Osteoblast (primary cell): ENCODE results near the gene NELFB. TPM values are rescaled to one million over a fixed set of nuclear protein-coding genes. Genes with fewer than 3 reads are reported as not detected.

ENCODE experiments used
- DNase-seq: peaks from one replicate; pipeline ENCODE4 v3.0.0; 2011; ENCODE audit warnings: low spot score, mixed read lengths; ENCODE audit not compliant: insufficient read length; ENCODE audit errors: missing footprints
- H2AFZ ChIP-seq: 2 replicates; pipeline ENCODE4 v1.6.0; 2011; ENCODE audit warnings: mild to moderate bottlenecking, low read length
- H3K27ac ChIP-seq: 2 replicates; pipeline ENCODE4 v1.5.1; 2011; ENCODE audit warnings: mild to moderate bottlenecking, low read depth, low read length, moderate library complexity
- H3K27me3 ChIP-seq: 2 replicates; pipeline ENCODE4 v1.6.0; 2012; ENCODE audit warnings: mild to moderate bottlenecking, control low read depth, inconsistent platforms, low read length, moderate library complexity; ENCODE audit not compliant: insufficient read depth
- H3K36me3 ChIP-seq: 2 replicates; pipeline ENCODE4 v1.5.1; 2011; ENCODE audit warnings: mild to moderate bottlenecking, low read length, control low read depth, moderate library complexity; ENCODE audit not compliant: insufficient read depth
- H3K4me1 ChIP-seq: 2 replicates; pipeline ENCODE4 v1.5.1; 2011; ENCODE audit warnings: mild to moderate bottlenecking, low read length, control low read depth, moderate library complexity; ENCODE audit not compliant: insufficient read depth
- H3K4me2 ChIP-seq: 2 replicates; pipeline ENCODE4 v1.6.0; 2011; ENCODE audit warnings: mild to moderate bottlenecking, low read length; ENCODE audit not compliant: insufficient read depth
- H3K4me3 ChIP-seq: fragments of 200-600 bp; sonication (generic); 3 replicates; pipeline ENCODE4 v1.5.1; 2012; ENCODE audit warnings: mild to moderate bottlenecking, low read length, inconsistent platforms; ENCODE audit not compliant: insufficient read depth
- H3K79me2 ChIP-seq: 2 replicates; pipeline ENCODE4 v1.6.0; 2012; ENCODE audit warnings: mild to moderate bottlenecking, low read length, control low read depth, inconsistent platforms; ENCODE audit not compliant: insufficient read depth
- H3K9me3 ChIP-seq: 2 replicates; pipeline ENCODE4 v1.5.1; 2011; ENCODE audit warnings: low read depth, low read length, control low read depth
- H4K20me1 ChIP-seq: 2 replicates; pipeline ENCODE4 v1.6.0; 2012; ENCODE audit warnings: mild to moderate bottlenecking, low read length, control low read depth; ENCODE audit not compliant: insufficient read depth
- total RNA-seq: library from RNA; depleted of rRNA; stranded (reverse); fragments of >200 nt; gene quantifications from 2 replicates; pipeline ENCODE4 v1.2.3, GENCODE V29; 2012
- TF ChIP-seq, protein P1 (sequence below): IDR thresholded peaks from 2 replicates; pipeline ENCODE4 v1.5.1; 2011; ENCODE audit warnings: mild to moderate bottlenecking, low read depth, low read length, moderate library complexity; ENCODE audit errors: extremely low read depth

The NELFB gene
- total RNA-seq, 1 donor: 47.4 TPM

DNA sequence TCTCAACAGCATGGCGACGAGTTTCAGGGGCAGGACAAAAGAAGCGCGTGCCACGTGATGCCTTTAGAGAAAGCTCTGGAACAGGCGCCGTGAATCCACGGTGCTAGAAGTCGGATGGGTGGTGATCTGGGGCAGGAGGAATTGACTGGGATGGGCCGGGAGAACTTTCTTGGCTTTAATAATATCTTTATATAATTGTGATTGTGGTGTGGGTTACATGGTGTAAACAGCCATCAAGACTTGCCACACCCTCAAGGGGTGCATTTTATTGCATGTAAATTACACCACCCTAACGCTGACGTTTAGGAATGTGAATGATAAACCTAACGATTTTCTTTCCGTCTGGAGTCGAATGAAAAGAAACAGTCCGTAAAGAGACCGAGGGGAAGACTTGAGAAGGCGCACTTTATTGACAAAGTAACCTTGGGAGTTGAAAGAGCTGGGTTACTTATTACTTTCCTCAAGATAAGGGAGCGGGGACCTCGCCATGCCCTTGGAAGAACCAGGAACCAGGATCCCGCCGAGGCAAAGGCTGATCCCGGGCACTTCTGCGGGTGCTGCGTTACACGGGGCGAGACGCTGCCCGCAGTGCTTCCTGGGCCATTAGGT, 38.5 kb downstream of the NELFB start:
- TF ChIP-seq, protein P1, sequence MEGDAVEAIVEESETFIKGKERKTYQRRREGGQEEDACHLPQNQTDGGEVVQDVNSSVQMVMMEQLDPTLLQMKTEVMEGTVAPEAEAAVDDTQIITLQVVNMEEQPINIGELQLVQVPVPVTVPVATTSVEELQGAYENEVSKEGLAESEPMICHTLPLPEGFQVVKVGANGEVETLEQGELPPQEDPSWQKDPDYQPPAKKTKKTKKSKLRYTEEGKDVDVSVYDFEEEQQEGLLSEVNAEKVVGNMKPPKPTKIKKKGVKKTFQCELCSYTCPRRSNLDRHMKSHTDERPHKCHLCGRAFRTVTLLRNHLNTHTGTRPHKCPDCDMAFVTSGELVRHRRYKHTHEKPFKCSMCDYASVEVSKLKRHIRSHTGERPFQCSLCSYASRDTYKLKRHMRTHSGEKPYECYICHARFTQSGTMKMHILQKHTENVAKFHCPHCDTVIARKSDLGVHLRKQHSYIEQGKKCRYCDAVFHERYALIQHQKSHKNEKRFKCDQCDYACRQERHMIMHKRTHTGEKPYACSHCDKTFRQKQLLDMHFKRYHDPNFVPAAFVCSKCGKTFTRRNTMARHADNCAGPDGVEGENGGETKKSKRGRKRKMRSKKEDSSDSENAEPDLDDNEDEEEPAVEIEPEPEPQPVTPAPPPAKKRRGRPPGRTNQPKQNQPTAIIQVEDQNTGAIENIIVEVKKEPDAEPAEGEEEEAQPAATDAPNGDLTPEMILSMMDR: no peak
- H3K4me3 ChIP-seq: no peak overlapping the region
- no peak for DNase-seq
- H3K27me3 ChIP-seq: peaks cover 32% of the 10 kb centered on the region
- H3K36me3 ChIP-seq: no peaks in the 10 kb centered on the region
- H3K4me1 ChIP-seq: peaks cover 4% of the 10 kb centered on the region
- no peak overlapping the region for H3K27ac ChIP-seq
- H2AFZ ChIP-seq: no peak overlapping the region
- H3K9me3 ChIP-seq: peaks cover 3% of the 10 kb centered on the region
- no peaks in the 10 kb centered on the region for H3K79me2 ChIP-seq
- H3K4me2 ChIP-seq: no peak overlapping the region
- peaks cover 3% of the 10 kb centered on the region for H4K20me1 ChIP-seq

DNA sequence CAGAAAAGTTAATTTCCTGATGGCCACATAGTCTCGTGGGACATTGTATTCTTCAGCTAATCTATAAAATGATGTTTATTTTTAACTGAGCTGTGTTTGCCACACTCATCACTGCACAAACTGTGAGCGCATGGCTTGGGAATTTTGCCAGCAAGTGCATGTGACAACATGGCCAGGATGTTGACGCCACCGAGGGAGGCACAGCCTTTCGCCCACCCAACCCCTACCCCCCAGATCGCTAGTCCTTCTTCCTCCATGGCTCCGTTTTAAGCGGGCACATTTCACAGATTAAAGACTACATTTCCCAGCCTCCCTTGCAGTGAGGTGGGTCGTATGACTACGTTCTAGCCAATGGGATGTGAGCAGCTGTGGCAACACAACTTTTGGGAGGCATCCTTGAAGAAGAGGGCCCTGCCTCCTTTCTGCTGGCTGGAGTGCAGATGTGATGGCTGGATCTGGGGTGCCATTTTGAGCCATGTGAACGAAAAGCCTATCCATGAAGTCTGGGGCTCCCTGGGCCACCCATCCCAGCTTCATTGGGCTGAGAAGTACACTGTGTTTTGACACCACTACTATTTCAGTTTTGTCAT, 39.1 kb downstream of the NELFB start:
- H3K27ac ChIP-seq: no peak overlapping the region
- peaks cover 38% of the 10 kb centered on the region for H3K27me3 ChIP-seq
- no peaks in the 10 kb centered on the region for H3K36me3 ChIP-seq
- H3K4me1 ChIP-seq: peaks cover 4% of the 10 kb centered on the region
- H4K20me1 ChIP-seq: peaks cover 3% of the 10 kb centered on the region
- no peak overlapping the region for H3K4me2 ChIP-seq
- H3K9me3 ChIP-seq: peaks cover 3% of the 10 kb centered on the region
- TF ChIP-seq, protein P1: no peak
- no peak for DNase-seq
- H3K4me3 ChIP-seq: no peak overlapping the region
- H3K79me2 ChIP-seq: no peaks in the 10 kb centered on the region
- H2AFZ ChIP-seq: no peak overlapping the region

DNA sequence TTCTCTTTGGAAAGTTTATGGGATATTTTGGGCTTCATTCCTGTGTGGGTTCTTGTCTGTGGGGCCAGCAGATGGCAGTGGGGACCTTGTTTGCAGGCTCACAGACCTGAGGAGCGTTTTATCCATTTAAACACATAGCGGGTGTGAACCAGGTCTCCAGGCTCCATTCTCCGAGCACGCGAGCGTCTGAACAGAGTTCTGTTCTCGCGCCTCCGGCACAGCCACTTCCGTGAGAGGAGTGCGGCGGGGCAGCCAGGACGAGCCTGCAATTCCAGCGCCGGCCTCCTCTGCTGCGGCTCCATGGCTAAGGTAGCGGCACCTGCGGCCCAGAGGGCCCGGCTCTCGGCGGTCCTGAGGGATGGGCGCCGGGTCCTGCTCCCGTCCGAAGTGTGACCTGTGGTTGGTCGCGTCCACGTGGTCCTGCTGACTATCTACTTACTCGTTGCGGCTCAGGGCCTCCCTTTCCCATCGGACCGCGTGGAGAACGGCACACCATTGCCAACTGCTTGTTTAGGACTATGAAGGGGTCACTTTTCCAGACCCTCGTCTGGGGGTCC, 39.6 kb downstream of the NELFB start:
- Histone ChIP-seq H3K27ac (no peak overlapping the region), H3K4me2 (peak overlapping the region; percentile 51), H3K27me3 (peaks cover 43% of the 10 kb centered on the region), H3K36me3 (no peaks in the 10 kb centered on the region), H2AFZ (no peak overlapping the region), H3K4me1 (peaks cover 4% of the 10 kb centered on the region), H3K79me2 (no peaks in the 10 kb centered on the region), H3K9me3 (peaks cover 3% of the 10 kb centered on the region), H4K20me1 (peaks cover 3% of the 10 kb centered on the region), H3K4me3 (peak overlapping the region; percentile 13)
- TF ChIP-seq, protein P1: peak; percentile 44
- peak; percentile 98 for DNase-seq

DNA sequence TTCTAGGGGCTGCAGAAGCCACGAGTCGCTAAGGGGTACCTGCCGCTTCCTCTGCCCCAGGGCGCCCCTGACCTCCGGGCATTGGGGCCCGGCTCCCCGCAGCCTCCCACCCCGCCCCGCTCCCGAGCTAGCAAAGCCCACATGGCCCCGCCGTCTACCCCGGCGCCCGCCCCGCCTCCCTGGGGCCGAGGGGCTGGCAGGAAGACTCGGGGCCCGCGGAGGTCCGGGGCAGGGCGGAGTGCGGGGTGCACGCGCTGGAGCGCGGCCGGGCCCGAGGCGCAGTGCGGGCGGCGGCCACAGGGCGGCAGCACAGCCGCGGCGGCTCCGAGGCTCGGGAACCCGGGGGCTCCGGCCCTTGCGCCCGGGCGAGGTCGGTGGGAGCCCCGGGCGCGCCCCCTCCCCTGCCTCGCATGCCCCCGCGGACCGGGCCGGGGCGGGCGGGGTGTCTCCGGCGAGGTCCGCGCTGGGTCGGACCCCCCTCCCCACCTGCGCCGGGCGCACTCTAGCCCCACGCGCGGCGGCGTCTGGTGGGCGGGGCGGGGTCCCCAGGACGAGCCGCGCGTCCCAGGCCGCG, 40.2 kb downstream of the NELFB start:
- Histone ChIP-seq H3K27ac (no peak overlapping the region), H3K4me3 (no peak overlapping the region), H3K4me2 (peak overlapping the region; percentile 51), H4K20me1 (peaks cover 3% of the 10 kb centered on the region), H3K4me1 (peaks cover 4% of the 10 kb centered on the region), H3K79me2 (no peaks in the 10 kb centered on the region), H3K36me3 (no peaks in the 10 kb centered on the region), H3K27me3 (peaks cover 49% of the 10 kb centered on the region), H3K9me3 (peaks cover 3% of the 10 kb centered on the region), H2AFZ (no peak overlapping the region)
- DNase-seq: peak; percentile 99
- TF ChIP-seq, protein P1: peak; percentile 14
